Erythroblast (primary cell): ENCODE measurements around the gene NTN3.
A peak's percentile ranks its signal among the peaks of the same experiment; 100 is the strongest.

ENCODE experiments used
- DNase-seq, 2 experiments: peaks; one replicate each; lab custom pipeline; 2025; lab: John Stamatoyannopoulos, UW
- GATA1 ChIP-seq: IDR thresholded peaks from 2 replicates; pipeline ENCODE4 v1.6.1; 2011; ENCODE audit warnings: low read depth, mild to moderate bottlenecking, control low read depth, low read length, moderate library complexity
- POLR2A ChIP-seq: IDR thresholded peaks from 2 replicates; pipeline ENCODE4 v1.6.1; 2011; ENCODE audit warnings: mild to moderate bottlenecking, low read length

The NTN3 gene

GRCh38 chr16:2497695-2498484 lies 26.8 kb downstream of the NTN3 start:
- no peak for DNase-seq
- TF ChIP-seq GATA1: no peak
- TF ChIP-seq POLR2A: no peak

DNA sequence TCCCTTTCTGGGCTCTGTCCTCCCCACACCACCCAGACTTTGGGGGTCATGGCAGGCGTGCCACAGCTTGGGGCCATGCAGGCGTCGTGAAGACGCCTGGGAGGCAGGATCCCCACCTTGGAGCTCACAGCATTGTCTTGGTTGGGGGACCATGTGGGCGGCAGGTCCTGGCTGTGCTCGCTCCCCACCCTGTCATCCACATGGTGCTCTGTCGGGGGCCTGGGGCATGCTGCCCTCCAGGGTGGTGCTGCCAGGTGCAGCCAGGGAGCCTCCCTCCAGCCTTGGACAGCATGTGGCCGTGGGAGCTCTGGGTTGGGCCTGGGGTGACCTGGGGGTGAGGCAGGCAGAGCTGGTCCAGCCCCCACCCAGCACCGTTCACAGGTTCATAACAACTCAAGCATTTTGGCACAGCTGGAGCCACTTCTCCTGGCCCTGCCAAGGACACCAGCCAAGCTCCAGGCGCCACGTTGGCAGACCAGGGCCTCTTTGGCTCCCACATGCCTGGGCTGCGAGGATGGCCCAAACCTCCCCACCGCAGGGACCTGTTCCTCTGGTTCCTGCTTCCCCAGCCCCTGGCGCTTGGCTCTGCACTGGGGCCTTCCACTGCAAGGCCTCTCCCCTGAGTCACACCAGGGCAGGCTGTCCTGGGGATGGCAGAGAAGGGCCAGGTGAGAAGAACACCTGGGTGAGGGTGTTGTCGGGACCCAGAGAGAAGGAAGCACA lies 27.6 kb downstream of the NTN3 start:
- no peak for DNase-seq
- TF ChIP-seq POLR2A (no peak), GATA1 (no peak)

DNA sequence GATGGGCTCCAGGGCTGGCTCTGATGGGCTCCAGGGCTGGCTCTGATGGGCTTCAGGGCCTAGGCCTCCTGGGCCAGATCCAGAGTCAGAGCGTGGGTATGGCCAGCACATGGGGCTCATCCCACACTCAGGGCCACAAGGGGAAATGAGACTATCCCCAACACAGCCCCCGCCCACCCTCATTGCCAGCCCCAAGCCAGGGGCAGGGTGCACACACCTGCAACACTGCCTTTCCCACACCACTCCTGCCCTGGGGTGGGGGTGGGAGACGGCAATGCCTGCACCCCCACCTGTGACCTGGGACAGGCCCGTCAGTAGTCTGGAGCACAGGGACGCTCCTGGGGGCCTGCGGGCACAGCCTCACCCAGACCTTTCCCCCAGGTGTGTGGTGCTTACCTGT lies 28.4 kb downstream of the NTN3 start:
- TF ChIP-seq GATA1 (no peak), POLR2A (no peak)
- no peak for DNase-seq

DNA sequence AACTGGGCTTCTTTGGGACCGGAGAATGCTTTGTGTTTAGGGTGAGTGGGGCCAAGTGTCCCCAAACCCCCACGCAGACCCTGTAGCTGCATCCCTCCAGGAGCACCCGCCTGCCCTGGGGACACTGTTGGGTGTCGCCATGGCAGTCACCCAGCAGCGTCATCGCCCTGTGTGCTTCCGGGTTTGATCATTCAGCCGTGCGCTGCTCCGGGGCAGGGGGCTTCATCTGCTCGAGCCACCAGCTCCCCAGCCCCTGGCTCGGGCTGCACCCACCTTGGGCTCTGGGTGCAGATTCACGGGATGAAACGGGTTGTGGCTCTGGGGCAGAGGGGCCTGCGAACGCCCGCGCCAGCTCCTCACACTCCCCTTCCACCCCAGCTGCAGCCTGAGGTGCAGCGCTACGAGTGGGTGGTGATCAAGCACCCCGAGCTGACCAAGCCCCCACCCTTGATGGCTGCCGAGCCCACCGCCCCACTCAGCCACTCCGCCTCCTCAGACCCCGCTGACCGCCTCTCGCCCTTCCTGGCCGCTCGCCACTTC lies 28.9 kb downstream of the NTN3 start:
- TF ChIP-seq POLR2A (no peak), GATA1 (no peak)
- no peak for DNase-seq

GRCh38 chr16:2500430-2500917 lies 29.4 kb downstream of the NTN3 start:
- no peak for DNase-seq
- TF ChIP-seq POLR2A (no peak), GATA1 (no peak)

GRCh38 chr16:2500918-2501750 lies 30.0 kb downstream of the NTN3 start:
- DNase-seq: peak; percentile 82 to 91
- TF ChIP-seq POLR2A: no peak
- TF ChIP-seq GATA1: no peak

- no peak for DNase-seq
- no peak for TF ChIP-seq GATA1
- no peak for TF ChIP-seq POLR2A
These were observed 31.1 kb downstream of the NTN3 start for GRCh38 chr16:2501946-2502895.

DNA sequence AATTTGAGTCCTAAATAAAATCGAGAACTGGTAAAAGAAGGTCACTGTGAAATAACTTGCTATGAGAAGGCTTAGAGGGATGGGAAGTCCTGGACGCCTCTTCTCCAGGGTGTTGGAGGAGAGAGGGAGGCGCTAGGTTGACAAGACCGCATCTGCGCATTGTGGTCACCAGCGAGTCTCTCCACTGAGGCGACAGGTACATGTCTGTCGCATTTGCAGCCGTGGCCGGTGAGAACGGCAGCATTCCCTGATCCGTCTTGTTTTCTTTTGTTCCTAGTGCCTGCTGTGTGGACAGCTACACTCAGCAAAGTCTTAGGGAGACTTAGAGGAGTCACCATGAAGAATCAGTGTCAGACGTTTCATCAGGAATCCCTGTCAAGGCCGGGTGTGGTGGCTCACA lies 34.6 kb downstream of the NTN3 start:
- TF ChIP-seq GATA1 (no peak), POLR2A (no peak)

GRCh38 chr16:2507052-2507659 lies 36.1 kb downstream of the NTN3 start:
- TF ChIP-seq GATA1 (no peak), POLR2A (no peak)
- no peak for DNase-seq

More for the DNA sequence above, 34.6 kb downstream of the NTN3 start:
- no peak for DNase-seq

DNA sequence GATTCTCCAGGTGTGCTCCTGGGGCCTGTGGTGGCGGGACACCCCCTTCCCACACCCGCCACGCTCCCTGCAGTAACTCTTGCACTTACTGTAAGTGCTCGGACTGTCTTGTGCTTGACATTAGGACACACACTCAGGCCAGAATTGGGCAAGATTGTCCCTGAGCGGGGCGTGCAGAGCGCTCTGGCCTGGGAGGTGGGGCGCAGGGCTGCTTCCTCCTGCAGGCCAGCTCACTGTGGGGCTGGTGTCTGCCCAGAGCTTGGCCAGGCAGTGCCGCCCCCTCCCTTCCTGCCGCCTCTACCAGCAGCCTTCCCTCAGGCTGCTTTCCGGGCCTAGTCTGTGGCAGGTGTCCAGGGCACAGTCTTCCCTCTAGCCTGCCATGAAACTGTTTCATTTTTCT lies 36.6 kb downstream of the NTN3 start:
- no peak for TF ChIP-seq POLR2A
- TF ChIP-seq GATA1: no peak

DNA sequence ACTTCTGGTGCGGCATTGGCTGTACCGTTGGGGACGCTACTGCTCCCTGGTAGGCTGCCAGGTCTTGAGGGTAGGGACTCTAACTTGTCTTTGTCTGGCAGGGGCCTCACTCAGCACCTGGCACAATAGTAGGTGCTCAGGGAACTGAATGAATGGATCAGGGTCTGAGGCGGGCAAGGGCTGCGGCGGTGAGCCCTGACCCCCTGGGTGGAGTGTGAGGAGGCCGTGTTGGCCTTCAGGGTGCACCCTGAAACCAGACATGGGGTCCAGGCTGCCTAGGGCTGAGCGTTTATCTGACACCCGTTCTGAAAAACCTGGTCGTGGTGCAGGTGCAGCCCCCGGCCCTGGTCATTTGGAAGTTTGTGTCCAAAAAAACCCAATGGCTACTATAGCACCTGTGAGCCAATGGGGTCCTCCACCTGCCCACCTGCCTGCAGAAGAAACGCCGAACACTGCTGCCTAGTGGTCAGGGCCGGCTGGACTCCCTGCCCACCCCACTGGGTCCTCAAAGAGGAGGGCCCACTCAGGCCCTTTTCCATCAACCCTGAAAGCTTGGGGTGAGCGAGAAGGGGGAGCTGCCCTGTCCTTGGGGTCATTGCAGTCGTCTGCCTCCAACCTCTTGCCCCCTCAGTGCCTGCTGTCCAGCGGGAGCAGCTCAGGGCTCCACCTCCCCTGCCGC lies 37.8 kb downstream of the NTN3 start:
- TF ChIP-seq GATA1 (no peak), POLR2A (no peak)
- DNase-seq: no peak

More for the DNA sequence above, 36.6 kb downstream of the NTN3 start:
- no peak for DNase-seq
